ENCODE measurements around the gene ADORA1.

- TF ChIP-seq CTCF (IDR thresholded peaks at IDR 0.05; ENCODE audit: borderline replicate concordance, extremely low read depth, low read length, poor library complexity, severe bottlenecking) (no peak), EZH2 (IDR thresholded peaks at IDR 0.05; ENCODE audit: borderline replicate concordance, low read depth, low read length, severe bottlenecking) (no peak)
Observed at GRCh38 chr1:203146042-203146369, 18.5 kb downstream of the ADORA1 start.
